PC-9 (cell line): Measurements from ENCODE around the gene CARD6.

ENCODE experiments used
- EZH2 ChIP-seq: fragments of 200-600 bp; sonication (generic); IDR thresholded peaks from 2 replicates; pipeline ENCODE4 v1.8.0; 2017; ENCODE audit warnings: antibody characterized with exemption, low read depth
- TF ChIP-seq, protein P1 (sequence below): fragments of 200-600 bp; sonication (generic); conservative IDR thresholded peaks from 2 replicates; pipeline ENCODE4 v1.6.1; 2017; ENCODE audit warnings: mixed run types, antibody characterized with exemption, mild to moderate bottlenecking, moderate library complexity

- TF ChIP-seq, protein P1, sequence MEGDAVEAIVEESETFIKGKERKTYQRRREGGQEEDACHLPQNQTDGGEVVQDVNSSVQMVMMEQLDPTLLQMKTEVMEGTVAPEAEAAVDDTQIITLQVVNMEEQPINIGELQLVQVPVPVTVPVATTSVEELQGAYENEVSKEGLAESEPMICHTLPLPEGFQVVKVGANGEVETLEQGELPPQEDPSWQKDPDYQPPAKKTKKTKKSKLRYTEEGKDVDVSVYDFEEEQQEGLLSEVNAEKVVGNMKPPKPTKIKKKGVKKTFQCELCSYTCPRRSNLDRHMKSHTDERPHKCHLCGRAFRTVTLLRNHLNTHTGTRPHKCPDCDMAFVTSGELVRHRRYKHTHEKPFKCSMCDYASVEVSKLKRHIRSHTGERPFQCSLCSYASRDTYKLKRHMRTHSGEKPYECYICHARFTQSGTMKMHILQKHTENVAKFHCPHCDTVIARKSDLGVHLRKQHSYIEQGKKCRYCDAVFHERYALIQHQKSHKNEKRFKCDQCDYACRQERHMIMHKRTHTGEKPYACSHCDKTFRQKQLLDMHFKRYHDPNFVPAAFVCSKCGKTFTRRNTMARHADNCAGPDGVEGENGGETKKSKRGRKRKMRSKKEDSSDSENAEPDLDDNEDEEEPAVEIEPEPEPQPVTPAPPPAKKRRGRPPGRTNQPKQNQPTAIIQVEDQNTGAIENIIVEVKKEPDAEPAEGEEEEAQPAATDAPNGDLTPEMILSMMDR: peak; percentile 6; the same call in 1 of the 2 replicates
- no peak for TF ChIP-seq EZH2
Observed at GRCh38 chr5:40904994-40905306, 63.8 kb downstream of the CARD6 start.
